NCI-H146 (cell line): Measurements from ENCODE around the gene TLN1.
A peak's percentile ranks its signal among the peaks of the same experiment; 100 is the strongest.

Source experiments
- DNase-seq: peaks from one replicate; lab custom pipeline; 2025; lab: John Stamatoyannopoulos, UW

TLN1 gene

DNA sequence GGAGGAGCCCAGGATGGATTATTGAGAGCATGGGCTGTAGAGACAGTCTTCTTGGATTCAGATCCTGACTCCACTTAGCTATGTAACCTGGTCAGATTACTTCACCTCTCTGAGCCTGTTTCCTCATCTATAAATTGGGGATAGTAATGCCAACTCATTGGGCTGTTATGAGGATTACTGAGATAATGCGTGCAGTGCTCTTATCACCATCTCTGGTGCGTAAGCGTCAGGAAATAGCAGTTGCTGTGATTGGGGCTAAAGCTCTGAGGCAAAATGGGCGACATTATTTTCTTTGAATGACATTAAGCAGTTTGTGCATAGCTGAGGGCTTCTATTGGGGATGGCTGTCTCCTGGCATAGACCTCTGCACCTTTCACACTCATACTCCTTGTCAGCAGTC, 23.1 kb upstream of the TLN1 start:
- DNase-seq = no peak

DNA sequence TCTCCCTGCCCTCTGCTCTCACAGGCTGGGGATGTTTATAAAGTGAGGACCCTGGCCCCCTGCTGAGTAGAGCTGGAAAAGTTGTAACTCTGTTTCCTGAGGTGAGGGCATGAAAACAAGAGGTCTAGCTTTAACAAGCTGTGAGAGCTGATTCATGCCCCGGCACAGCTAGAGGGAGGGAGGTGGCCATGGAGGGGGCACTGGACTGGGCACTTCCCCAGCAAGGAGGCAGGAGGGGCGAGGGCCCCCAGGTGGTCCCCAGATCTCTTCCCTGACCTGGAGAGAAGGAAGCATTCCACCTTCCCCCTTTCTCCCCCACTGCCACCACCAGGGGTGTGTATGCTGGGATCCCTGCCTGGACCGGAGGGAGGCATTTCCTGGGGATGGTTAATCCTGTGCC, 22.3 kb upstream of the TLN1 start, which contains the start of gene MSMP:
Gene MSMP (minus strand): TSS at position 13 of the 400 bp plus-strand sequence. CDS start 147 bp downstream, outside the sequence.
- no peak for DNase-seq

DNA sequence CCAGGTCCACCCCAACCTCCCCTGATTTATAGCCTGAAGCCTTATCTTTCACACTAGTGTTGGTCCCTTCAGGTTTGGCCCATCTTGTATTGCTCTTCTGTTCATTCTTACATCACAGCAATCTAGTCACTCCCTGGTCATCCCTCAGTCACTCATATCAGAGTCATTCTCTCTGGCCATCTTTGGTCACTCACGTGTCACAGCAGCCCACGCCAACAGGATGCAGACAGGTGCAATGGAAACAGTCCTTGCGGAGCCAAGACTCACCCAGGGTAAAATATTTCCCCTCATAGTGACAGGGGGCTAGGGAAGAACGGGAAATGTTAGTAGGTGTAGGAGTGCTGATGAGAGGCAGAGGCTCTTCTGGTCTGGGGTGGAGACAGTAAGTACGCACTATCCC, 21.5 kb upstream of the TLN1 start:
- DNase-seq = no peak

DNA sequence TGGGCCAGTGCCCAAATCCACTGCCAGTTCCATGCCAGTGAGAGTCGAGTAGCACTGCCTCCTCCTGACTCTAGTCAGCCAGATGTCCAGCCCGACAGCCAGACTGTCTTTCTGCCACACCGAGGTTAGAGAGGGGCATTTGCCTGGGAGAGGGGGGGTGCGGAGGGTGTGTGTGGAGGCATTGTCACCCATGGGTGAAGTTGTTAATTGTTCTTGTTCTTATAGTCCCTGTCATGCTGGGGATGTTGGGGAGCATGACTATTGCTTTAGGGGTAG, 18.2 kb upstream of the TLN1 start:
- no peak for DNase-seq

DNA sequence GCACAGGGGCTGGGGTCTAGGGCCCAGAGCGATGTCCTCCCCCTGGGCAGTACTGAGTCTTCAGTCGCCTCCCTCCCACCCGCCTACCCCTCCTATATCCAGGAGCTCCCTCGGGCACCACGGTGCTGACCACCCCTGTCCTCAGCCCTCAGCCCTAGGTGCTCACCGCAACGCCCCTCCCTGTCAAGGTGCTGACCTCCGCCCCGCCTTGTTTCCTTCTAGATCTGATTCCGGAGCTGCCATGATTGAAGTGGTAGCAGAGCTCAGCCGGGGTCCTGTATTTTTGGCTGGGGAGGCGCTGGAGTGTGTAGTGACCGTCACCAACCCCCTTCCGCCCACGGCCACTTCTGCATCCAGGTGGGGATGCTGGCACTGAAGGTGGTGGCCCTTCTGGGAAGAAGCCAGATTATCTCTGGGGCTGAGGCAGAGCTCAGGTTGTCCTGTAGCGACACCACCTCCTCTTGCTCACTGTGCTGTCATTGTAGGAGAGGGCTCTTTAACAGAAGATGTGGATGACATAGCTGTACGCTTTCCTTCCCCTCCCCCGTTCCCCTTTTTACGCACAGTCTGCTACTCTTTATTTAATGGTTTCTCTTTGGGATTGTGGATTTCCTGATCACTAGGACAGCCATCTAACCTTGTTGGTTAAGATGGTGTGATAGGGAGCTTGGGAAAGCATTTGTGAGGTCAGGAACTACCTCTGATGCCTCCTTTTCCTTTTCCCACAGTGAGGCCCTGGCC, 17.7 kb upstream of the TLN1 start:
- DNase-seq = peak; percentile 59

DNA sequence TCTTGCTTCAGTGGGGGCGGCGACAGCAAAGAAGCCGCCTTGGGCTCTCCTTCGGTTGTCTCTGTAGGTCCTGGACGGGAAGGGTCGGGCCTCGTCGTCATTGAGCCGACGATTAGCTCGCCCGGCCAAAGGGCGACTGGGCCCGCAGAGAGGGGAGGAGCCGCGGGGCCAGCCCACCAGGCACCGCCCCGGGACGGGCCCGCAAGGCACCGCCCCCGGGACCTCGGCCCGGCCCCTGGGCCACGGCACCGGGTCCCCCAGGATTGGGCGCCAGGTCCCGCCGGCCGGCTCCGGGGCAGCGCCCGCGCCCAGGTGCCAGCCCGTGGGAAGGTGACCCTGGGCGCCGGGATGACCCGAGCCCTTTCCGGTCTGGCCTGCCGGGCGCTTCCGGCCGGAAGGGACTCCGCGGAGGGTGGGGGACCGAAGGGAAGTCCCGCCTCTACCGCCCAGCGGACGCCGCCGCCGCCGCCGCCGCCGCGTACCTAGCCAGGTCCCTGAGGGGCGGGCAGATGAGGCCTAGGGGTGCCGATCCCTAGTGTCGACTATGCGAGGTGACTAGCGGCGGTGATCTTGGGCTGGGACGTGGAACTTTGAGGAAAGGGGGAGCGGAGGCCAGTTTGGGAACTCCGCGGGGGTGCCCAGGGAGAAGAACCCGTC, 17.0 kb upstream of the TLN1 start, which contains the start of the genes GBA2 and RGP1:
Gene GBA2 (minus strand): TSS at position 371 of the 657 bp plus-strand sequence. CDS start 524 bp downstream, outside the sequence.
Gene RGP1 (plus strand): TSS at position 430 of the 657 bp plus-strand sequence. CDS start 469 bp downstream, outside the sequence.
- DNase-seq = peak; percentile 88

DNA sequence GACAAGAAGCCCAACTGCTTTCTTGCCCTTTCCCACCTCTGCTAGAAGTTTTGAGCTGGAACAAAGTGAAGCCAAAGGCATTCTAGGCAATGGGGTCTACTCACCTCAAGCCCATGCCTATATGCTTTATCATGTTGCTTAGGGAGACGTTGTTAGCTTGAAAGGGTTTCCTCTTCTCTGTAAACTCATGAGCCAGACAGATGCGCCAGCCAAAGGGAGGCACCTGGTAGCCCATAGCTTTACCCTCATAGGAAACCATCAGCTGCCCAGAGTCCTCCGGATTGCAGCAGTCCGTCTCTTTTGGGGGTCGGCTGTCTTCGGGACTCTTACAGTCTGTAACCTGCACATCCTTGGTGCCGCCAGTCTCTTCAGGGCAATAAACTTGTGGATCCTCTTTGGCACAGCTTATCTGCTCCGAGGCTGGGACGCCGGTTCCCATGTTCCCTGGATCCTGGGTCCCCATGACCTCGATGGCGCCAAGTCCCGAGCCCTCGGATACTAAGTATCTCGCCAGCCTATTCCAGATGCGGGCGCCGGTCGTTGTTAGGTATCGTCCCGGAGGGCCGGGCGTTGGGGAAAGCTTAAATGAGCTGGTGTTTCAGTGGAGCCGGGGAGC, 16.4 kb upstream of the TLN1 start:
- DNase-seq = peak; percentile 22

DNA sequence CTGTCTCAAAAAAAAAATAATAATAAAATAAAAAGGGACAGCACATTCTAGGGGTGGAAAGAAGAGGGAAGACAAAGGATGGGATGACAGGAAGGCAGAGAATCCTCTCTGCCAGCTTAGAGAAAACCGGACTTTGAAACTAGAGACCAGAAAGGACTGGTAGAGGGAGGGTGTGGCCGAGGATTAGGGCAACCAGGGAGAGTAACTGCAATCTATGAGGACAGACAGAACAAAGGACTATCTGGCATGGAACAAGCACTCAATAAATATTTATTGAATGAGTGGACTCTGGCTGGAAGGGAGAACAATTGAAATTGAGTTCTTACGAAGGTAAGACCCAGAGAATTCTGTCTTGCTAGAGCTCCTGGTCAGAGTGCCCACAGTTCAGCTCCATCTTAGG, 14.6 kb upstream of the TLN1 start:
- no peak for DNase-seq

DNA sequence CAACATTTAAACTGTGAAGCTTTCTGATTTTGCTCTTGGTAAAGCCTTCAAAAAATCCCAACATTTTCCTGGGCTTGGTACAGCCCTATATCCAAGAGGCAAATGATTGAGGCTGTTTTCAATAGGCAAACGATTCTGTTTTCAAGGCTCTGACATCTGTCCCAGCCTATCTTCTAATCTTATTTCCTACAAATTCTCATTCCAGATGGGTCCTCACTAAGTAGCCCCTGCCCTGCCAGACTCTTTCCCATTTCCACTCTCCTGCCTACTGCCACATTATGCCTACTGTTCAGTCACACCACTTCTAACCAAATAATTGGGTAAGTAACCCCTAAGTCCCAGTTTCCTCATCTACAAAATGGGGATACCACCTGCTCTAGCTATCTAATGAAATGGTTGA, 13.6 kb upstream of the TLN1 start:
- no peak for DNase-seq

DNA sequence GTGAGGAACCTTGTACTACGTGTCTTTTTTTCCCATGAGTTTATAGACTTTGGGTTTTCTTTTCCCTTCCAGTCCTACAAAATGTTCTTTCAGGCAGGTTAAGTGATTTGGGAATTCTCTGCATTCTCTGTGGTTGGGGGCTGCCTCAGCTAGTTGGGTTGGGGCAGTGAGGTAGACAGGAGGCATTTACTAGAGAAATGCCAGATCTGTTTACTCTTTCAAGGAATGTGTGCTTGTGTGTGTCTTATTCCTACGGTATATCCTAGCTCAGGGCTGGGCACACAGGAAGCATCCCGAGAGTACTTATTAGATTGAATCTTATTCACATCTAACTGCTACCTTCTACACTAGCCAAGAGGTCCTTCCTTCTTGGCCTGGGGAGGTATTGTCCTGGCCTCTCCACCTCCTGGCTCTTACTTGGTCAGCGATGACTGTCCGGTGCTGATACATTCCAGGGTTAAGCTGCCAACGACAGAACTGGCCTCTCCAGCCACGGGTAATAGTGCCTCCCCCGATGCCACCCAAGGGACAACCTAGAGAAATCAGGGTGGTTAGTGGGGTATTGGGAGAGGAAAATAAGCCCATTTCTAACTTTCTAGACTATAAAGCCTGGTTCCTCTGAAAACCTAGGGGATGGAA, 12.0 kb upstream of the TLN1 start:
- DNase-seq = no peak

DNA sequence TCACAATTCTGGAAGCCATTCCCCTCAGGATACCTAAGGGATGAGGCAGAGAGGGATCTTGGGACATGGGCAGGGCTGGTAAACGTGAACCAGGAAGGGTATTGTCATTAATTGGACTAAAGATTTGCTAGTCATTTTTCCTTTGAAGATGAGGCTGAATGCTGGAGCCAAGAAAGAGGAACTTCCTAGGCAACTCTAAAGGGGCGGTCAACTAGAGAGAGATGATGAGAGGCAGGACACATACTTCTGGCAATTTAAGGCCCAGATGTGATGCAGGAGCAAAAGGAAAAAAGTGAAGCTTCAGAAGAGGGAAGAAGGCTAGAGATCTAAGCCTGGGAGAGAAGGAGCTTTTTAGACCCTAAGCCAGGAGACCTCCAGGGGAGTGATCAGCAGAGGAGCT, 11.5 kb upstream of the TLN1 start:
- DNase-seq = no peak

DNA sequence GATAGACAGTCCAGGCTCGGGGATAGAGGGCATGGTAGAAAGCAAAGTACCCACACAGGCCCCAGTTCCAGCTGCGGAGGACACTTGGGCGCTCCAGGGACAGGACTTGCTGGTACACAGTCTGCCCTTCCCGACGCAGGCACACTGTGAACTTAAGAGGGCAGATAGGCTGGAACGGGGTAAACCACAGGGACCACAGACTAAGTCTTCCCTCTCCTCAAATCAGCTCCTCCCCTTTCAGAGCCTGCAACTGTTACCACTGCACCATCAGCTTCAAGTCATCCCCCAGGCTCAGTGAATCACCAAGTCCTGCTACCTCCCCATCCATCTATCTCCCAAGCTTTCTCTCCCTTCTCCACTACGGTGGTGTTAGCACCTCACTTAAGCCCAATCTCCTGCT, 9.7 kb upstream of the TLN1 start:
- no peak for DNase-seq

DNA sequence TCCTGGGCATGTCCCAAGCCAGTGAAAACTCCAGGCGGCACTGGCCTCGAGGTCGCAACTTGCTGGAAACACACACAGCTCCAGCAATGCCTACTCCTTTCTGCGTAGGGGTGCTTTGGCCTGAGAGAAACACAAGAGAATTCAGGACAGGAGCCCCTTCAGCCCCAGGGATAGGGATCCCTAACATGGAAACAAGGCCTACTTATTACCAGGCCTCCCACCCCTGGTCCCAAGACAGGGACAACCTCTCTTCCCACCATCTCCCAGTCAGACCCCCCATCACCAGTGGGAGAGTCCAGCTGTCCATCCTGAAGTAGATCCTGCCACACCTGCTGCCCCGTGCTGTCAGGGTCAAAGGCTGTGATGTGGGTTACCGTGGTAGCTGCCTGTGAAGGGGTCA, 8.2 kb upstream of the TLN1 start:
- DNase-seq = no peak

DNA sequence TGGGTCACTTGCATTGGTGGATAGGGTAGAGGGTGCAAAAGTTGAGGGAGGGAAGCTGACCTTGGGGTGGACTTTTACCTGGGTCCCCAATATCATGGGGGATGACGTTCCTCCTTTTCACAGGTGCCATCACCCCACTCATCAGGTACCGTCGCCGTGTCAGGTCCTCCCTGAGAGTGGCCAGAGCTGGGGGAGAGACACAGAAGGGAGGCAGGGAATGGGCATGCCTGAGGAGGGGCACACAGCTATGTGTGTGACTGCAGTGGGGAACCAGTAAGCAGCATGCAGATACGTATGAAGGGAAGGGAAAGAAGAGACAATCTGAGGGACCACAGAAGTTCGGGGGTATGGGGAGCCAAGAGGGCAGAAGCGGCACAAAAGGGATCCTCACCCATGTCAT, 6.9 kb upstream of the TLN1 start:
- DNase-seq = no peak

DNA sequence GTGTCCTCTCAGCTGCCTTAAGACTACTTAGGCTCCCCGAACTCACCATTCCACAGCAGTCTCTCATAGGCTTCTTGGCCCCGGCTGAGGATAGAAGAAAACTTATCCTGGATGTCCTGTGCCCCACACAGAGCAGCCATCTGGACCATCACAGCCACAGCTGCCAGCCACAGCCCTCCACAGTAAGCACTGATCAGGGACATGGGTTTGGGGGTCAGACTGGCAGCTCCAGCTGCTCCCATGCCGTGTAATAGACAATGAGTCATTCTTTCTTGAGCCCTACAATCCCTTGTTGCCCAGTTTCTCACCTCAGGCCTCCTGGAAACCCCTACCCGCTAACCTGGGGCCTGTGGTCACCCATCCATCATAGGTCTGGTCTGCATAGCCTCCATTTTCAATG, 6.2 kb upstream of the TLN1 start:
- DNase-seq = no peak

DNA sequence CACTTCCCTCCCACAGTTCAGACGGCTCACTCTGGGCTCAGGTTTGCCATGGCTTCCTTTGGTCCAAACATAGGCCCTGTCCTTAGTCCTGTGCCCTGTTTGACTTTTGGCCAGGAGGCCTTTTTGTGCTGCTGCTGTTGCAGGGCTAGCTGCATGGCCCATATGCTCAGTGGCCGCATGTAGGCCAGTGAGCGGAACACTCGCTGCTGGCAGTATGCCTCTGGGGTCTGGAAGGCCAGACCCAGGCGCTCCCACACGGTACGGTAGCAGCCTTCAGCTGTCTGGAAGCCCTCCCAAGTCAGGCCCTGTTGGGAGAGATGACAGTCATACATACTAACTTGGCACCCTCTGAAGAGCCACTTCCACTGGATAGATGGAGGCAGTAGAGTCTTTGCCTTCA, 5.1 kb upstream of the TLN1 start:
- DNase-seq = no peak

DNA sequence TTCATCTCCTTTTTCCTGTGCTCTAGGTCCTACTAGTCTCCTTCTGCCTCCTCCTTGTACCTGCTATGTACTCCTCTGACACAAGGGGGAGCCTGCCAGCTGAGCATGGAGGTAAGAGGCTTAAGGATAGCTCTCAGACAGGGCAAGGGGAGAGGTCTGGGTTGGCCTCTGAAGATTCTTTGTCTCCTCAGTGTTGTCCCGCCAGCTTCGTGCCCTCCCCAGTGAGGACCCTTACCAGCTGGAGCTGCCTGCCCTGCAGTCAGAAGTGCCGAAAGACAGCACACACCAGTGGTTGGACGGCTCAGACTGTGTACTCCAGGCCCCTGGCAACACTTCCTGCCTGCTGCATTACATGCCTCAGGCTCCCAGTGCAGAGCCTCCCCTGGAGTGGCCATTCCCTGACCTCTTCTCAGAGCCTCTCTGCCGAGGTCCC, 4.2 kb upstream of the TLN1 start:
- DNase-seq = peak; percentile 70

DNA sequence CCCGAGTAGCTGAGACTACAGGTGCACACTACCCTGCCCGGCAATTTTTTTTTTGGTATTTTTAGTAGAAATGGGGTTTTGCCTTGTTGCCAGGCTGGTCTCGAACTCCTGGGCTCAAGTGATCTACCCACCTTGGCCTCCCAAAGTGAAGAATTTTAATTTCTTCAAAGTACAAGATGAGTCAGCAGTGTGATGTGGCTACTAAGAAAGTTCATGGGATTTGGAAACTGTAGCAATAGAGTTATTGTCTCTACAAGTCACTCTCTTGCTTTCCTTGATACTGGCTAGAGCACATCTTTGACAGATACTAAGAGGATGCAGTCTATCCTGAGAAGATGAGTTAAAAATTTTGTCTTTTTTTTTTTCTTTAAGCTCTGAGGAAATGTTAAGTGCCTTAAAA, 2.1 kb upstream of the TLN1 start:
- no peak for DNase-seq

DNA sequence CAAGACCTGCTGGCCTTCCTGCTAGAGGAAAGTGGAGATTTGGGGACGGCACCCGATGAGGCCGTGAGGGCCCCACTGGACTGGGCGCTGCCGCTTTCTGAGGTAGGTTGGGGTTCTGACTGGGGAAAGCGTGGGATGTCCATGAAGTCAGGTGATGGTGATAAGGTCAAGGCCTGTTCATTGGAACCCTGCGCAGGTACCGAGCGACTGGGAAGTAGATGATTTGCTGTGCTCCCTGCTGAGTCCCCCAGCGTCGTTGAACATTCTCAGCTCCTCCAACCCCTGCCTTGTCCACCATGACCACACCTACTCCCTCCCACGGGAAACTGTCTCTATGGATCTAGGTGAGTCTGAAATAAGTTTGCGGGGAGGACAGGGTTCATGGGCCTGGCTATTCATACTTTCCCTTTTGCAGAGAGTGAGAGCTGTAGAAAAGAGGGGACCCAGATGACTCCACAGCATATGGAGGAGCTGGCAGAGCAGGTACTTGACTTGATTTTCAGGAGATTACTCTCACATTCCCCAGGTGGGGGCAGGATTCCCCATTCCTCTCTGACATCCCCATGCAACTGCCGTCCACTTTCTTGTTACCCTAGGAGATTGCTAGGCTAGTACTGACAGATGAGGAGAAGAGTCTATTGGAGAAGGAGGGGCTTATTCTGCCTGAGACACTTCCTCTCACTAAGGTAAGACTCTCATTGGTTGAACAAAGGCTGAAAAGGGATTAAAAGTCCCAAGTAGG, 976 bp upstream of the TLN1 start:
- DNase-seq = peak; percentile 62

DNA sequence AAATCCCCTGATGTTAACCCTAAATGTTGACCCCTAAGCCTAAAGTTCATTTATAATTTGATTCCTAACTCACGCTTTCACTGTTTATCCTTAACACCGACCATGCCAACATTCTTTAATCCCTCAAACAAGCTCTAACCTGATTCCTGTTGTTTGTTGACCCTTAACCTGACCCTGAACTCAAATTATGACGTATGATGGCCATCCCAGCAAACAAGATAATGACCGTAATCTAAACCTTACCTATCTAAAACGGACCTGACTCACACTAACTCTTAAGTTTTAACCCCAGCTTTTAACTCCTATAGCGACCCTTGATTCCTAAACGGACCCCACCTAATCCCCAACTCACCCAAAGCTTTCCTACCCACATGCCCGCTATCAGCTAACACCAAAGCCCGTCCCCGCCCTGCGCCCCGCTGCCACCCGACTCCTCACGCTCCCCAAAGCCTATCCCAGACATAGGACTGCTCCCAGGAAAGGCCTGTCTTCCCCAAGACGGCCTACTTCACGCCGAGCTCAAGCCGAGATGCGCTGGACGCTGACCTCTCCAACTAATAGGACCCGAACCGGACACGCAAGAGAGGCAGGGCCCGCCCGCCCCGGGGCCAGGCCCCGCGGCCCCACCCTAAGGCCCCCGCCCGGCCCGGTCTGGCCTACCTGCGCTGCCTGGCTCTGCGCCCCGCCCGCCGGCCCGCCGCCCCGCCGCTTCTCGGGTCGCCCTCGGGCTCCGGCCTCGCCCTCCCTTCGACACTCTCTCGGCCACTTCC, 395 bp downstream of the TLN1 start:
- DNase-seq = no peak

DNA sequence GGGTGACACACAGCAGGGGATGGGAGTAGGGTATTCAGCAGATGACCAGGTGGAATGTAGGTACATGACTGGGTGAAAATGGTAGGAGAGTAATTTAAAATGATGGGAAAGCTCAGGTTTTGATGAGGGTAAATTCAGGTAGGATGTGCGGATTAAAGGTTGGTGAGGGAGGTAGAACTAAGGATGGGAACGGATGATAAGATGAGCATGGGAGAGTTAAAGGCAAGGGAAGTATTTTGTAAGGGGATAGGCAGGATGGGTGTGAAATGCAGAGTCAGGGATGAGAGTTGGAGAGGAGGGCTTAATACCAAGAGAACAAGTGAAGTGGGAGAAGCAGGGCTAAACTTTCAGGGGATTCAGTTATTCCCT, 1.5 kb downstream of the TLN1 start:
- no peak for DNase-seq
